MM.1S (cell line): ENCODE results near the gene EMB.
"Not testable (repeated sequence)": the region's sequence is repeated elsewhere in the genome, so short reads cannot be mapped to it uniquely, and the experiment has no call there.

Source experiments
- DNase-seq: peaks from one replicate; pipeline ENCODE4 v3.0.0-alpha.2; 2015
- H2AFZ ChIP-seq: fragments of 300-600 bp; sonication (generic); 2 replicates; pipeline ENCODE4 v1.6.0; 2016; ENCODE audit warnings: antibody characterized with exemption, low read length
- H3F3A ChIP-seq: fragments of 300-600 bp; sonication (generic); 2 replicates; pipeline ENCODE4 v1.6.1; 2016; ENCODE audit warnings: mild to moderate bottlenecking, antibody characterized with exemption, low read length, moderate library complexity, mixed read lengths; ENCODE audit not compliant: insufficient read depth
- H3K27ac ChIP-seq: fragments of 300-600 bp; sonication (generic); 2 replicates; pipeline ENCODE4 v1.5.1; 2016; ENCODE audit warnings: mild to moderate bottlenecking, low read length
- H3K27me3 ChIP-seq: fragments of 300-600 bp; sonication (generic); replicated peaks from 2 replicates; pipeline ENCODE4 v1.6.0; 2016; ENCODE audit warnings: low read length; ENCODE audit not compliant: insufficient read depth
- H3K36me3 ChIP-seq: fragments of 300-600 bp; sonication (generic); replicated peaks from 2 replicates; pipeline ENCODE4 v1.6.1; 2016; ENCODE audit warnings: mild to moderate bottlenecking, low read length, mixed read lengths; ENCODE audit not compliant: insufficient read depth
- H3K4me1 ChIP-seq: fragments of 300-600 bp; sonication (generic); 2 replicates; pipeline ENCODE4 v1.6.1; 2016; ENCODE audit warnings: low read length, mixed read lengths
- H3K4me2 ChIP-seq: fragments of 300-600 bp; sonication (generic); 2 replicates; pipeline ENCODE4 v1.6.0; 2016; ENCODE audit warnings: low read depth, low read length
- H3K4me3 ChIP-seq: fragments of 300-600 bp; sonication (generic); 2 replicates; pipeline ENCODE4 v1.5.1; 2016; ENCODE audit warnings: low read length, mixed read lengths
- H3K79me2 ChIP-seq: fragments of 300-600 bp; sonication (generic); 2 replicates; pipeline ENCODE4 v1.6.1; 2016; ENCODE audit warnings: mixed run types, low read length, mixed read lengths
- H3K9ac ChIP-seq: fragments of 300-600 bp; sonication (generic); 2 replicates; pipeline ENCODE4 v1.6.1; 2016; ENCODE audit warnings: low read length, mixed read lengths
- H3K9me2 ChIP-seq: fragments of 300-600 bp; sonication (generic); replicated peaks from 2 replicates; pipeline ENCODE4 v1.6.1; 2016; ENCODE audit warnings: mild to moderate bottlenecking, low read length, mixed read lengths; ENCODE audit not compliant: insufficient read depth
- H3K9me3 ChIP-seq: fragments of 300-600 bp; sonication (generic); replicated peaks from 2 replicates; pipeline ENCODE4 v1.6.1; 2016; ENCODE audit warnings: mild to moderate bottlenecking, low read length, mixed read lengths; ENCODE audit not compliant: insufficient read depth
- H4K20me1 ChIP-seq: fragments of 300-600 bp; sonication (generic); 2 replicates; pipeline ENCODE4 v1.6.1; 2016; ENCODE audit warnings: mild to moderate bottlenecking, low read length, moderate library complexity, mixed read lengths; ENCODE audit not compliant: insufficient read depth
- EZH2 ChIP-seq: fragments of 300-600 bp; sonication (generic); optimal IDR thresholded peaks from 2 replicates; pipeline ENCODE3; 2017; ENCODE audit warnings: low read depth, mild to moderate bottlenecking, antibody characterized with exemption, low read length, mixed read lengths
- EZH2phosphoT487 ChIP-seq: fragments of 300-600 bp; sonication (generic); IDR thresholded peaks from 2 replicates; pipeline ENCODE4 v1.6.1; 2018; ENCODE audit warnings: antibody characterized with exemption, low read length
- TF ChIP-seq, protein P1 (sequence below): fragments of 300-600 bp; sonication (generic); IDR thresholded peaks from 2 replicates; pipeline ENCODE4 v1.5.1; 2016; ENCODE audit warnings: antibody characterized with exemption, low read length, mixed read lengths

Gene EMB

DNA sequence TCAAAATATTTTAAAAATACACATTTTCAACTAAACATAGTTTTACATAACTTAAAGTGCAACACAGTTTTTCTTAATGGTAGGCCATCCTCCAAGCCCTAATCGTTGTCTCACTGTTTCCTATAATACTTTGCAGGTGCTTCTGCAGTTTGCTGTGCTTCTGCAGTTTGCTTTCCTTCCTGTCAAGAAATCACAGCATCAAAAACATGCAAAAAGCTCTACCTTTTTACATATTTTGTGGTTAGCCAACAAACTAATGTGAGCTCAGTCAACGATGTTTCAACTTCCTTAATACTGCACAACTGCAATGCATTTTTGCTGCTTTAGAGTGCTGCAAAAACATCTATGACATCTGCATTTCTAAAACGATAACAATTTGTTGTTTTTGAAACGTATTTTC, 25.2 kb downstream of the EMB start:
- Histone ChIP-seq H4K20me1 (no peaks in the 10 kb centered on the region), H3K9ac (no peak overlapping the region), H3K79me2 (peaks cover 38% of the 10 kb centered on the region), H3K4me3 (no peak overlapping the region), H3K36me3 (no peaks in the 10 kb centered on the region), H3K9me2 (no peaks in the 10 kb centered on the region), H3F3A (peaks cover 10% of the 10 kb centered on the region; the same call in 1 of the 2 replicates), H3K4me2 (peak overlapping the region; percentile 21; the same call in 1 of the 2 replicates), H3K27ac (peak overlapping the region; percentile 11; the same call in 1 of the 2 replicates), H3K27me3 (no peaks in the 10 kb centered on the region), H3K4me1 (peaks cover 17% of the 10 kb centered on the region), H3K9me3 (no peaks in the 10 kb centered on the region), H2AFZ (no peak overlapping the region)
- DNase-seq: peak; percentile 87
- no peak for TF ChIP-seq EZH2
- TF ChIP-seq, protein P1, sequence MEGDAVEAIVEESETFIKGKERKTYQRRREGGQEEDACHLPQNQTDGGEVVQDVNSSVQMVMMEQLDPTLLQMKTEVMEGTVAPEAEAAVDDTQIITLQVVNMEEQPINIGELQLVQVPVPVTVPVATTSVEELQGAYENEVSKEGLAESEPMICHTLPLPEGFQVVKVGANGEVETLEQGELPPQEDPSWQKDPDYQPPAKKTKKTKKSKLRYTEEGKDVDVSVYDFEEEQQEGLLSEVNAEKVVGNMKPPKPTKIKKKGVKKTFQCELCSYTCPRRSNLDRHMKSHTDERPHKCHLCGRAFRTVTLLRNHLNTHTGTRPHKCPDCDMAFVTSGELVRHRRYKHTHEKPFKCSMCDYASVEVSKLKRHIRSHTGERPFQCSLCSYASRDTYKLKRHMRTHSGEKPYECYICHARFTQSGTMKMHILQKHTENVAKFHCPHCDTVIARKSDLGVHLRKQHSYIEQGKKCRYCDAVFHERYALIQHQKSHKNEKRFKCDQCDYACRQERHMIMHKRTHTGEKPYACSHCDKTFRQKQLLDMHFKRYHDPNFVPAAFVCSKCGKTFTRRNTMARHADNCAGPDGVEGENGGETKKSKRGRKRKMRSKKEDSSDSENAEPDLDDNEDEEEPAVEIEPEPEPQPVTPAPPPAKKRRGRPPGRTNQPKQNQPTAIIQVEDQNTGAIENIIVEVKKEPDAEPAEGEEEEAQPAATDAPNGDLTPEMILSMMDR: no peak
- TF ChIP-seq EZH2phosphoT487: no peak

DNA sequence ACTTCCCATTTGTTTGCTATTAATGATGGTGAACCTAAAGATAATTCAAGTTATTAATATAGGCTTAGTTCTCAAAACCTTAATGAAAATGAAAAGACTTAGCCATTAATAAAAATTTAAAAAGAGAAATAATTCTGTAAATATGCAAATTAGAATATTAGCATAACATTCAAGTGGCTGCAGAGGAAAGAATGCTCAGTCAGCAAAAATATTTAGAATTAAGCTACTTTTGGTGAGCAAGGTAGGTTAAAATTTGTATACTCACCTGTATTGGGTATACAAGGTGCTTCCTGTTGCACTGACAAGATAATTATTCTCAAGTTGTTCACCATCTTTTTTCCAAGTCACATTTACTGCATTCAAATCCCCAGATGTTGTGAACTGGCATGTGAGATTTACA, 30.2 kb downstream of the EMB start:
- H4K20me1 ChIP-seq, DNase-seq, H3K27me3 ChIP-seq, H3K36me3 ChIP-seq, H3K9me3 ChIP-seq, H3F3A ChIP-seq, H3K27ac ChIP-seq, H3K4me2 ChIP-seq, H3K9ac ChIP-seq, H3K4me3 ChIP-seq, H2AFZ ChIP-seq, H3K9me2 ChIP-seq: not testable (repeated sequence)
- peaks cover 16% of the 10 kb centered on the region for H3K79me2 ChIP-seq
- H3K4me1 ChIP-seq: peaks cover 10% of the 10 kb centered on the region

DNA sequence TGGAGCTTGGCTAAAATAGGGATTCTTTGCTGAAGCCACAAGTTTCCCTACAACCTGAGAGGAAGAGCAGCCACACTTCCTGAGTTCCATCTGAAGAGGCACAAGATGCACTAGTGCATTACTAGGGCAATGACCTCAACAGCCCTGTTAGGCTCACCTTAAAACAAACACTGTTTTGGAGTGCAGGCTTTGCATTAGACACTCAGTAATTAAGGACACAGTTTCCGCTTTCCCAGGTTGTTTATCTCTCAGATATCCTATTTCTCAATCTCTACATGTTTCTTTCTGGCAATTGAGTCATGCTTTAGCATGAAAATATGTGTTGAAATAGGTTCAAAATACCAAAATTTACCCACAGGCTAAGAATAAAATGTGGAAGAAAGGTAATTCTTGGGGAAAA, 34.2 kb downstream of the EMB start:
- Histone ChIP-seq H3K4me3 (no peak overlapping the region), H3K27me3 (no peaks in the 10 kb centered on the region), H3K4me2 (no peak overlapping the region), H2AFZ (no peak overlapping the region), H3K9me2 (no peaks in the 10 kb centered on the region), H3K36me3 (no peaks in the 10 kb centered on the region; the same call in 1 of the 2 replicates), H3K79me2 (no peaks in the 10 kb centered on the region), H4K20me1 (no peaks in the 10 kb centered on the region), H3K27ac (no peak overlapping the region), H3K4me1 (no peaks in the 10 kb centered on the region), H3K9me3 (no peaks in the 10 kb centered on the region), H3F3A (no peaks in the 10 kb centered on the region), H3K9ac (no peak overlapping the region)
- DNase-seq: no peak
- TF ChIP-seq EZH2 (no peak), EZH2phosphoT487 (no peak)
- TF ChIP-seq, protein P1: no peak

DNA sequence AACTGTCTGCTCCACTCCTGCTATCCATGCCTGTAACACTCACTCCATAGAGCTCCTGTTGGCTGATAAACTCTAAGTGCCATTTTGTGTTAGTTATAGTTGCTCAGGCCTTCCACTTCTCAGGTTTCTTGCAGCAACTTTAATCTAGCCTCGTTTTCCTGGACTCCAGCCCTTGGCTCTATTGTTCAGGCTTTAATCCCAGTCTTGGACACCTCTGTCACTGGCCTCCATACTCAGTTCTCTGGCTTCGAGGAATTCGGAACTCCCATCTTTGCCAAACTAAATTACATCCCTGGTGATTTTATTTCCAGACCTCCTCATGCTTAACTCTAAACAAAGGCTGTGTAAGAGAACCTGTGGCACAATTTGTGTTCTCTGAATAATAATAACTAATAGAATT, 39.8 kb downstream of the EMB start:
- Histone ChIP-seq H3K9ac (no peak overlapping the region), H2AFZ (no peak overlapping the region), H3K79me2 (no peaks in the 10 kb centered on the region), H3K4me3 (no peak overlapping the region), H3K4me2 (no peak overlapping the region), H3K9me2 (no peaks in the 10 kb centered on the region), H3K9me3 (no peaks in the 10 kb centered on the region), H3K4me1 (no peaks in the 10 kb centered on the region), H3K27ac (no peak overlapping the region), H3K36me3 (no peaks in the 10 kb centered on the region; the same call in 1 of the 2 replicates), H3K27me3 (no peaks in the 10 kb centered on the region), H4K20me1 (no peaks in the 10 kb centered on the region), H3F3A (no peaks in the 10 kb centered on the region)
- no peak for TF ChIP-seq EZH2
- TF ChIP-seq EZH2phosphoT487: no peak
- TF ChIP-seq, protein P1: no peak
- DNase-seq: no peak

DNA sequence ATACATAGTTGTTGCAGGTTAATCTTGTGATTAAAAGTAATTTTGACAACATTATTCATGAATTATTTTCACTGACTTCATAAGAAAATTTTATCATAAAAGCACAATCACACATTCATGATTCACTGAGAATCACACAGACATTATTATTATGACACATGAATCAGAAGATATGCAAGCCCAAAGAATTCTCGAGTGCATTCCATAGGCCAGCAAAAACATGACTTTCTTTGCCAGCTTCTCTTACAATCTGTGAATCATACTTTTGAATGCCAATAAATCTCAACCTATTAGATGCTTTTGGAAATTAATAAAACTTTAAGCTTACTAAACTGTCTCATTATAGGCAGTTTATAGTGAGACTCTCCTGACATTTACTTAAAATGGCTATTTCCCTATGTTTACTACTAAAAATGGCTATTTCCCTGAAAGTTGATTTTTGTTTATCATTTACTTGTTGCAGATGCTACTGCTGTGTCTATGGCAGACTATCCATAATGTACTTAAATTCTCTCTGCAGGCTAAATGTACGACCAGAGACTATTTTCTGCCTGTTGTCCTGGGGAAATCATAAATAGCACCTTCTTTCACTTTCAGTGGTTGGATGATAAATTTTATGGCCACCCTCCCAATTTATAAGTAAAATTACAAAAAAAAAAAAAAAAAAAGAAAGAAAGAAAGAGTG, 47.0 kb downstream of the EMB start:
- not testable (repeated sequence) for H3K27me3 ChIP-seq, H3F3A ChIP-seq, H3K9me2 ChIP-seq, H3K4me2 ChIP-seq, H3K36me3 ChIP-seq, H3K79me2 ChIP-seq, H3K9ac ChIP-seq, H4K20me1 ChIP-seq, H3K27ac ChIP-seq, H3K9me3 ChIP-seq, H3K4me3 ChIP-seq, H2AFZ ChIP-seq, DNase-seq, H3K4me1 ChIP-seq
